Fibroblast of skin of right quadriceps (primary cell): Measurements from ENCODE around the gene TAS2R60.
"Not testable (repeated sequence)": the region's sequence is repeated elsewhere in the genome, so short reads cannot be mapped to it uniquely, and the experiment has no call there.

ENCODE experiments used
- DNase-seq: peaks from one replicate; pipeline ENCODE4 v3.0.0-alpha.2; 2013

Gene TAS2R60

GRCh38 chr7:143444063-143444782, 970 bp downstream of the TAS2R60 start:
- no peak for DNase-seq

- no peak for DNase-seq
Observed at GRCh38 chr7:143444785-143445184, 1.5 kb downstream of the TAS2R60 start.

- no peak for DNase-seq
Observed at GRCh38 chr7:143447466-143447865, 4.2 kb downstream of the TAS2R60 start.

GRCh38 chr7:143448429-143448828, 5.2 kb downstream of the TAS2R60 start:
- DNase-seq: no peak

- DNase-seq: no peak
Observed at GRCh38 chr7:143449793-143450192, 6.5 kb downstream of the TAS2R60 start.

- no peak for DNase-seq
Observed at GRCh38 chr7:143451122-143451521, 7.9 kb downstream of the TAS2R60 start.

GRCh38 chr7:143451746-143452145, 8.5 kb downstream of the TAS2R60 start:
- no peak for DNase-seq

GRCh38 chr7:143452495-143452894, 9.2 kb downstream of the TAS2R60 start:
- DNase-seq: no peak

- DNase-seq: peak; percentile 24
Observed at GRCh38 chr7:143454091-143454680, 10.9 kb downstream of the TAS2R60 start.

GRCh38 chr7:143455491-143455890, 12.2 kb downstream of the TAS2R60 start:
- no peak for DNase-seq

- DNase-seq: no peak
Observed at GRCh38 chr7:143455942-143456341, 12.7 kb downstream of the TAS2R60 start.

GRCh38 chr7:143456992-143457793, 13.9 kb downstream of the TAS2R60 start:
- DNase-seq: peak; percentile 85

- DNase-seq: peak; percentile 87
Observed at GRCh38 chr7:143458263-143458662, 15.0 kb downstream of the TAS2R60 start.

GRCh38 chr7:143458681-143459080, 15.4 kb downstream of the TAS2R60 start:
- DNase-seq: no peak

- DNase-seq: no peak
Observed at GRCh38 chr7:143459359-143459758, 16.1 kb downstream of the TAS2R60 start.

- DNase-seq: no peak
Observed at GRCh38 chr7:143460271-143460979, 17.2 kb downstream of the TAS2R60 start.

- DNase-seq: no peak
Observed at GRCh38 chr7:143462045-143462444, 18.8 kb downstream of the TAS2R60 start.

GRCh38 chr7:143463556-143463955, 20.3 kb downstream of the TAS2R60 start:
- no peak for DNase-seq

GRCh38 chr7:143463957-143464356, 20.7 kb downstream of the TAS2R60 start:
- DNase-seq: no peak

GRCh38 chr7:143467724-143468123, 24.5 kb downstream of the TAS2R60 start:
- no peak for DNase-seq

- DNase-seq: not testable (repeated sequence)
Observed at GRCh38 chr7:143472071-143472689, 28.9 kb downstream of the TAS2R60 start.

GRCh38 chr7:143477501-143478150, 34.4 kb downstream of the TAS2R60 start, which contains the start of gene TAS2R41:
TSS of gene TAS2R41 (plus strand) at chr7:143477873. CDS start at chr7:143477873, 0 bp downstream.
- no peak for DNase-seq
